ENCODE results near the gene INPP5A.

GRCh38 chr10:132585732-132586722 lies 48.4 kb downstream of the INPP5A start:
- TF ChIP-seq YY1 (IDR thresholded peaks at IDR 0.05; ENCODE audit: insufficient read depth, insufficient read length) = no peak
- no peak for TF ChIP-seq ZNF274 (IDR thresholded peaks at IDR 0.05; ENCODE audit: low read depth, low read length)
